Esophagus muscularis mucosa (tissue), 4 donors: ENCODE results near the gene HOXD4. TPM values are rescaled to one million over a fixed set of nuclear protein-coding genes. Genes with fewer than 3 reads are reported as not detected.

Source experiments
- DNase-seq: peaks from one replicate; pipeline ENCODE4 v3.0.0-alpha.2; 2017; ENCODE audit errors: extremely low spot score
- H3K27ac ChIP-seq, 4 donors: fragments of 200-600 bp; sonication (generic); replicated peaks in 1 of 4; 1 replicate in 3 of 4; 2 replicates in 1 of 4; pipeline ENCODE4 v1.5.1; 2016 to 2019; ENCODE audit warnings: mild to moderate bottlenecking in 1 of 4
- H3K27me3 ChIP-seq, 4 donors: fragments of 200-600 bp; sonication (generic); one replicate each; pipeline versions ENCODE4 v1.5.1 to v1.6.0; 2016 to 2019
- H3K36me3 ChIP-seq, 4 donors: fragments of 200-600 bp; sonication (generic); one replicate each; pipeline ENCODE4 v1.5.1; 2016 to 2019
- H3K4me1 ChIP-seq, 4 donors: fragments of 200-600 bp; sonication (generic); one replicate each; pipeline ENCODE4 v1.5.1; 2016 to 2019
- H3K4me3 ChIP-seq, 4 donors: fragments of 200-600 bp; sonication (generic); 1 replicate in 2 of 4; 2 replicates in 2 of 4; pipeline ENCODE4 v1.5.1; 2016 to 2019; ENCODE audit warnings: mild to moderate bottlenecking in 4 of 4, moderate library complexity in 1 of 4
- H3K9me3 ChIP-seq, 4 donors: fragments of 200-600 bp; sonication (generic); 1 replicate in 3 of 4; 2 replicates in 1 of 4; pipeline ENCODE4 v1.5.1; 2016 to 2019
- EP300 ChIP-seq: sonication (generic); formaldehyde crosslinking; IDR thresholded peaks from one replicate; pipeline ENCODE4 v1.6.1; 2017; ENCODE audit warnings: antibody characterized with exemption
- POLR2A ChIP-seq: fragments of 450-650 bp; IDR thresholded peaks from one replicate; pipeline ENCODE4 v1.6.1; 2017; ENCODE audit warnings: antibody characterized with exemption, moderate library complexity, mild to moderate bottlenecking, low read depth
- POLR2AphosphoS5 ChIP-seq, 2 donors: sonication (generic); formaldehyde crosslinking; IDR thresholded peaks; one replicate each; pipeline ENCODE4 v1.6.1; 2017; ENCODE audit warnings: antibody characterized with exemption in 2 of 2
- WGBS: methylation state at CpG from one replicate; pipeline ENCODE4 v1.1.5; 2018; 5-methylcytosine and 5-hydroxymethylcytosine counted together
- intact Hi-C: fragments of 100-400 bp; cut with DNase I; formaldehyde crosslinking; loops from one replicate; pipeline ENCODE4 v1.15.1; 2023
- total RNA-seq, 4 donors: library from RNA; depleted of rRNA; stranded (reverse); fragments of >200 nt; gene quantifications; one replicate each; pipeline versions ENCODE4 v1.1.0 to v1.2.1, GENCODE V29; 2016
- TF ChIP-seq, protein P1 (sequence below), 3 experiments: fragments of 200-600 bp in 2 of 3; fragments of 450-650 bp in 1 of 3; sonication (generic) in 2 of 3; IDR thresholded peaks; one replicate each; pipeline ENCODE4 v1.5.1; 2017 to 2019; ENCODE audit warnings: antibody characterized with exemption in 3 of 3, mild to moderate bottlenecking in 2 of 3, moderate library complexity in 1 of 3

HOXD4 gene
- total RNA-seq, 4 donors from 2014 or later: 0.66 to 2.9 (median 1.9) TPM

DNA sequence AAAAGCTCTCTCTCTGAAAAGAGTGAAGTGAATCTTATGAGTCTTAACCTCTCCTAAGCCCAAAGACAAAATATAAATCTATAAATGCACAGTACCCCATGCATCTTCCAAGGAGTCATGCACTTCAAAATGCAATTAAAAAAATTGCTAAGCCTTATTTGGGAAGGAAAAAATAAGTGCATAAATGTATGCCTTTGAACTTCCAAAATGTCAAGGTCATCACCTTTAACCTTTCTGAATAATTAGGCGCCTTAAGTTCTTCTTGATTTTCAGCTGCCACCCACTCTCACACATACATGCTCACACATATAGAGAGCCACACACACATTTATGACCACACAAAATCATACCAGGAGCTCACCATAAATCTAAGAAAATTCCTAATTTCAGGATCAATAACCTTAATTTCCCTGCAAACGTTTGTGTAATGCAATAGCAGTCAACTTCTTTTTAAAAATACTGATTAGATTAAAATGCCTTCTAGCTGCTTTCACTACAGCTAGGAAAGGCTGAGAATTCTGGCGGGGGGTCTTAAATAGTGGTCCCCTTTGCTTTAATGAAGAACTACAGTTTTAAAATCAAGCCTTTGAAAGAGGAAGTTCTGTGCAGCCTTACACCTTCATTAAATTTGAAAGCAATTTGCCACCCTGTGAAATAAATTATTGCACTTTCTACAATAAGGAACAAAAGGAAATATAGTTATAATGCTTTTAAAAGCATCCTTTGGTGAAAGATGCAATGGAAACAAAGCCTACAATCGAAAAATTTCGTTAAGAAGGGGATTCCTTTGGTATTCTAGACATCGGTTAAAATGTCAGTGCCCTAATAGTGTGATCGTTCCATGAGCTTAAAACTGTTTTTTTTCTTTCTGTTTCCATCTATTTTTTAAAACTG, 40.7 kb upstream of the HOXD4 start:
- Histone ChIP-seq H3K27me3 (peaks cover 5 to 99% (median 91%) of the 10 kb centered on the region in 4 donors), H3K4me1 (peaks cover 16 to 45% (median 36%) of the 10 kb centered on the region in 4 donors), H3K36me3 (no peaks in the 10 kb centered on the region), H3K9me3 (no peaks in the 10 kb centered on the region), H3K4me3 (no peak overlapping the region), H3K27ac (no peak overlapping the region)
- intact Hi-C loops: no loop called here
- WGBS: 17% methylated on average over 7 of the region's 7 CpGs
- no peak for DNase-seq
- TF ChIP-seq EP300 (no peak), POLR2AphosphoS5 (IDR thresholded peaks at IDR 0.05) (peak in 1 of 2 donors; percentile 6)

DNA sequence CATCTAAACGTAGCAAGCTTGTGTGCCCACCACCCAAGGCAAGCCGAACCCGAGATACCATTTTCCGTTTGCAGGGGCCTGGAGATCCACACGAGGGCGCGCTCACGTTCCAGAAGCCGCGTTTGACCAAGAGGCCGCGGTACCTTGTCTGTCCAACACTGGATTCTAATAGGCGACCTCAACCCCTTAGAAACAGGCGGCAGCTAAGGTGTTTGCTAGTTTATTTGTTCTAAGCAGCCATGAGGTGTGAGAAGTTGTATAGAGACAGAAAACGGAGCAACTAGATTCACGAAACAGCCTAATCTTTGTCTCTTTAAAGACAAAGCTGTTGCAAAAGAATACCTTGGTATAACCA, 40.1 kb upstream of the HOXD4 start:
- DNase-seq: no peak
- intact Hi-C loops: no loop called here
- Histone ChIP-seq H3K4me3 (no peak overlapping the region), H3K4me1 (peaks cover 16 to 44% (median 39%) of the 10 kb centered on the region in 4 donors), H3K27ac (no peak overlapping the region), H3K27me3 (peaks cover 6 to 99% (median 93%) of the 10 kb centered on the region in 4 donors), H3K9me3 (no peaks in the 10 kb centered on the region), H3K36me3 (no peaks in the 10 kb centered on the region)
- no peak for TF ChIP-seq EP300
- TF ChIP-seq POLR2AphosphoS5 (IDR thresholded peaks at IDR 0.05): peak in 1 of 2 donors; percentile 12
- TF ChIP-seq, protein P1, sequence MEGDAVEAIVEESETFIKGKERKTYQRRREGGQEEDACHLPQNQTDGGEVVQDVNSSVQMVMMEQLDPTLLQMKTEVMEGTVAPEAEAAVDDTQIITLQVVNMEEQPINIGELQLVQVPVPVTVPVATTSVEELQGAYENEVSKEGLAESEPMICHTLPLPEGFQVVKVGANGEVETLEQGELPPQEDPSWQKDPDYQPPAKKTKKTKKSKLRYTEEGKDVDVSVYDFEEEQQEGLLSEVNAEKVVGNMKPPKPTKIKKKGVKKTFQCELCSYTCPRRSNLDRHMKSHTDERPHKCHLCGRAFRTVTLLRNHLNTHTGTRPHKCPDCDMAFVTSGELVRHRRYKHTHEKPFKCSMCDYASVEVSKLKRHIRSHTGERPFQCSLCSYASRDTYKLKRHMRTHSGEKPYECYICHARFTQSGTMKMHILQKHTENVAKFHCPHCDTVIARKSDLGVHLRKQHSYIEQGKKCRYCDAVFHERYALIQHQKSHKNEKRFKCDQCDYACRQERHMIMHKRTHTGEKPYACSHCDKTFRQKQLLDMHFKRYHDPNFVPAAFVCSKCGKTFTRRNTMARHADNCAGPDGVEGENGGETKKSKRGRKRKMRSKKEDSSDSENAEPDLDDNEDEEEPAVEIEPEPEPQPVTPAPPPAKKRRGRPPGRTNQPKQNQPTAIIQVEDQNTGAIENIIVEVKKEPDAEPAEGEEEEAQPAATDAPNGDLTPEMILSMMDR (IDR thresholded peaks at IDR 0.05): peak in 2 of 3 experiments; percentile 29 to 47
- WGBS: 5% methylated on average over 16 of the region's 16 CpGs

DNA sequence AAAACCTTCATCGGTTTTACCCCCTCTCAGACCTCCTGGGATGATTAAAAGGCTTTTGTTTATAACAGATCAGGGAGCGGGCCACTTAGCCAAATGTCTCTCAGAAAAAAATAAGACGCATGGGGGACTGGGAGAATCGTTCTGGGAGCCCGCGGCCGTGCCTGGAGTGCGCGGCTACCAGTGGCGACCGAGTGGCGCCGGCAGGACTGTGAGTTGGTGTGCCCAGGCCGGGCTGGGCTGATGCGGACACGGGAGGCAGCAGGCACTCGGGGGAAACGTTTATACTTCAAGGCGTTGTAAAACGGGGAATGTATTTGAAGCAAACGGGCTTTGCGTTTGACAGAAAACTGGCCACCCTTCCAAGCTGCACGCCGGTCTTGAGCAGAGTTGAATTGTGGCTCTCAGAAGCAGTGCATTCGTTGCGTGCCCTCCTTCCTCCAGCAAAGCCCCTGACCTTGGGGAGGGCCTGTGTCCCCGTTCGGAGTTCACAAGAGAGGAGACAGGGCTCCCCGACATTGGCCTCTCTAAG, 39.4 kb upstream of the HOXD4 start:
- DNase-seq: no peak
- Histone ChIP-seq H3K9me3 (no peaks in the 10 kb centered on the region), H3K27me3 (peaks cover 8 to 99% (median 93%) of the 10 kb centered on the region in 4 donors), H3K36me3 (no peaks in the 10 kb centered on the region), H3K4me1 (peaks cover 14 to 42% (median 35%) of the 10 kb centered on the region in 4 donors), H3K27ac (no peak overlapping the region), H3K4me3 (no peak overlapping the region)
- TF ChIP-seq, protein P1 (IDR thresholded peaks at IDR 0.05): no peak
- TF ChIP-seq POLR2AphosphoS5 (IDR thresholded peaks at IDR 0.05) (no peak), EP300 (no peak), POLR2A (no peak)
- intact Hi-C loops: no loop called here
- WGBS: 7% methylated on average over 26 of the region's 29 CpGs

DNA sequence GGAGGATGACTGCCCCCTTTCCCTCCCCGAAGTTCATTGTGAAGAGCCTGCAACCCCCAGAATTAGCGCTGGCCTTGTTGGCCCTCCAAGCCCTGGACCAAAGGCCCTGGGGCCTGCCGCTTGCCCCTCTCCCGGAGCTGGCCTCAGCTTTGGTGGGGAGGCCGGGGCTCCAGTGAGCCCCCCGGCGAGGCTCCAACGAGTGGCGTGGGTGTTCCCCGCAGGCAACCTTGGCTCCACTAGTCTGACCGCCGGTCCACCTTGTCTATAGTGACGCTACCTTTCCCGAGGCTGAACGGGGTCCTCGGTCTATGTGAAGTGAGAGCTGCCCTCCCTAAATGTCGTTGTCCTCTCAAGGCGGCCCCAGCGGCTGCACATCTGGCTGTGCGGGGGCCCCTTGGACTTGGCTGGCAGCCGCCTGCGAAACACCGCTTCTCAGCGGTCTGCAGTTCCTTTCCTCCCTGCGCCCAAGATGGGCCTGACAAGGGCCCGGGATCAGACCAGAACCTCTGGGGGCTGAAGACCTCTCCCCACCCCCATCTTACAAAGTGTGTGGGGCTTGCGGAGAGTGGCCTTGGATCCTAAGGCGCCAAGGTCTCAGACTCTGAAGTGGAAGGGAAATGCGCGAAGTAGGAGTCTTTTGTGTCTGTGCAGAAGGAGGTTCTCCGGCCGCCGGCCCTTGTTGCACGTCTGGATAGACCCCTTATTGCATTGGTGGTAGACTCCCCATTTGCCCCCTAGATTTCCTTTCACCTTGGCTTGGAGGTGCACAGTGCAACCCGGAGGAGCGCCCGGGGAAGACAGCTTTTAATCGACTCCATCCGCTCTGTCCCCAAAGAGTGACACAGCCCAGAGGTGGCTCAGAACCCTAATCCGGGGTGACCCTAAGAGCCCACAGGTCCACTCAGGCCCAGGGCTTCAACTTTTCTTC, 38.7 kb upstream of the HOXD4 start:
- Histone ChIP-seq H3K27ac (no peak overlapping the region), H3K4me1 (peaks cover 11 to 37% (median 31%) of the 10 kb centered on the region in 4 donors), H3K9me3 (no peaks in the 10 kb centered on the region), H3K27me3 (peaks cover 5 to 100% (median 96%) of the 10 kb centered on the region in 4 donors), H3K36me3 (no peaks in the 10 kb centered on the region), H3K4me3 (no peak overlapping the region)
- intact Hi-C loops: no loop called here
- TF ChIP-seq POLR2A: no peak
- no peak for TF ChIP-seq POLR2AphosphoS5 (IDR thresholded peaks at IDR 0.05)
- no peak for TF ChIP-seq EP300
- TF ChIP-seq, protein P1 (IDR thresholded peaks at IDR 0.05): no peak
- WGBS: 13% methylated on average over 32 of the region's 40 CpGs
- DNase-seq: no peak
